GM12892 (cell line): ENCODE measurements around the gene RPL28.

Source experiments
- POLR2AphosphoS5 ChIP-seq: IDR thresholded peaks from 2 replicates; pipeline ENCODE4 v1.6.1; 2011; ENCODE audit warnings: low read depth, low read length, control low read depth
- TAF1 ChIP-seq: IDR thresholded peaks from 2 replicates; pipeline ENCODE4 v1.6.1; 2011; ENCODE audit warnings: low read depth, mild to moderate bottlenecking, control low read depth, low read length, borderline replicate concordance

DNA sequence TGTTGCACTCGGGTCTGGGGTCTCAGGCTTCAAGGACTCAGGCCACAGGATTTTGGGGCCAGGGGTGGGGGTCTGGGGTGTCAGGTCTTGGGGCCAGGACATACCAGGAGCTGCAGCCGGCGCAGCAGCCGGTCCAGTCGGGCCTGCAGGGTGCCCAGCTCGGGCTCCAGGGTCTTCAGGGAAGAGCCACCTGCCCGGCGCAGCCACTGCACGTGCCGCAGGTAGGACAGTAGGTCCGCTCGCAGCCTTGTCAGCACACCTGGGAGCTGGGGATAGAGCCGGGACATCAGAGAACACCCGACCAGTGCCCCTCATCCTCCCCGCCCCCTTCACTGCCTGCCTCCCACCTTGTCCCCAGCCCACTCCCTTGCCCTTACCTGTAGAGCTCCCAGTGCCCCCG, 17.6 kb upstream of the RPL28 start:
- no peak for TF ChIP-seq TAF1
- no peak for TF ChIP-seq POLR2AphosphoS5
